Hepatocyte (in vitro differentiated cells): ENCODE measurements around the gene NUP37.

Experiments
- EZH2 ChIP-seq: fragments of 200-600 bp; sonication (generic); IDR thresholded peaks from 2 replicates; pipeline ENCODE4 v1.6.1; 2016; ENCODE audit warnings: antibody characterized with exemption, mild to moderate bottlenecking, borderline replicate concordance
- EZH2phosphoT487 ChIP-seq: fragments of 200-600 bp; sonication (generic); IDR thresholded peaks from one replicate; pipeline ENCODE4 v1.6.1; 2018; ENCODE audit warnings: antibody characterized with exemption, mild to moderate bottlenecking, low read depth, moderate library complexity; ENCODE audit not compliant: unreplicated experiment, severe bottlenecking
- TF ChIP-seq, protein P1 (sequence below): fragments of 200-600 bp; sonication (generic); IDR thresholded peaks from 2 replicates; pipeline ENCODE4 v1.5.1; 2016; ENCODE audit warnings: antibody characterized with exemption, mild to moderate bottlenecking; ENCODE audit not compliant: poor library complexity

DNA sequence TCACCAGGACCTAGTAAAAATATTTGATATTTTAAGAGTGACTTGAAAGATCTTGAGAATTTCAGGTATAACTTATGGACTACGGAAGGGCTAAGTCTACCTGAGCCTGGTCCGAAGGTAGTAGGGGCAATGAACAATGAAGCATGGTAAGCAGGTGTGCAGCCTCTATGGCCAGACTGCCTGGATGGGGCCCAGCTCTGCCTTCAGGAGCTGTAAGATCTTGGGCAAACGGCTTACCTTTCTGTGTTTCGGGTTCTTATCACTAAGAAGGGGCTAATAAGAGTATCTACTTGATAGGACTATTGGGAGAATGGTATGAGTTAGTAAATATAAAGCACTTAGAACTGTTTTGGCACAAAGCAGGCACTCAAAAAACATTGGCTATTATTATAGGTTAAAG, 39.1 kb downstream of the NUP37 start:
- TF ChIP-seq, protein P1, sequence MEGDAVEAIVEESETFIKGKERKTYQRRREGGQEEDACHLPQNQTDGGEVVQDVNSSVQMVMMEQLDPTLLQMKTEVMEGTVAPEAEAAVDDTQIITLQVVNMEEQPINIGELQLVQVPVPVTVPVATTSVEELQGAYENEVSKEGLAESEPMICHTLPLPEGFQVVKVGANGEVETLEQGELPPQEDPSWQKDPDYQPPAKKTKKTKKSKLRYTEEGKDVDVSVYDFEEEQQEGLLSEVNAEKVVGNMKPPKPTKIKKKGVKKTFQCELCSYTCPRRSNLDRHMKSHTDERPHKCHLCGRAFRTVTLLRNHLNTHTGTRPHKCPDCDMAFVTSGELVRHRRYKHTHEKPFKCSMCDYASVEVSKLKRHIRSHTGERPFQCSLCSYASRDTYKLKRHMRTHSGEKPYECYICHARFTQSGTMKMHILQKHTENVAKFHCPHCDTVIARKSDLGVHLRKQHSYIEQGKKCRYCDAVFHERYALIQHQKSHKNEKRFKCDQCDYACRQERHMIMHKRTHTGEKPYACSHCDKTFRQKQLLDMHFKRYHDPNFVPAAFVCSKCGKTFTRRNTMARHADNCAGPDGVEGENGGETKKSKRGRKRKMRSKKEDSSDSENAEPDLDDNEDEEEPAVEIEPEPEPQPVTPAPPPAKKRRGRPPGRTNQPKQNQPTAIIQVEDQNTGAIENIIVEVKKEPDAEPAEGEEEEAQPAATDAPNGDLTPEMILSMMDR: no peak
- no peak for TF ChIP-seq EZH2
- TF ChIP-seq EZH2phosphoT487: no peak
